ENCODE data around the gene DDX39B. TPM values are rescaled to one million over a fixed set of nuclear protein-coding genes. Genes with fewer than 3 reads are reported as not detected.
"Not testable (repeated sequence)": the region's sequence is repeated elsewhere in the genome, so short reads cannot be mapped to it uniquely, and the experiment has no call there.

Gene DDX39B
- total RNA-seq, 1 donor from 2014 or later = 265 TPM

GRCh38 chr6:31525932-31526591, 15.7 kb downstream of the DDX39B start:
- no peak for TF ChIP-seq CTCF (IDR thresholded peaks at IDR 0.05)
- peak overlapping the region; percentile 11 for H3K27ac ChIP-seq

GRCh38 chr6:31525553-31525931, 16.3 kb downstream of the DDX39B start:
- Histone ChIP-seq H3K9me3 (no peaks in the 10 kb centered on the region), H3K4me3 (no peak overlapping the region), H3K4me1 (no peaks in the 10 kb centered on the region), H3K27ac (peak overlapping the region; percentile 11), H3K27me3 (ENCODE audit: low read depth) (no peaks in the 10 kb centered on the region), H3K36me3 (peaks cover 12% of the 10 kb centered on the region)
- TF ChIP-seq CTCF (IDR thresholded peaks at IDR 0.05) = no peak
- intact Hi-C loops (cut with DNase I) = no loop called here
- ATAC-seq (no peak), DNase-seq (no peak)

More at GRCh38 chr6:31525932-31526591, 15.7 kb downstream of the DDX39B start:
- ATAC-seq (peak; percentile 28 to 34), DNase-seq (no peak)
- Histone ChIP-seq H3K4me1 (no peaks in the 10 kb centered on the region), H3K27me3 (ENCODE audit: low read depth) (no peaks in the 10 kb centered on the region), H3K4me3 (no peak overlapping the region), H3K9me3 (no peaks in the 10 kb centered on the region), H3K36me3 (peaks cover 17% of the 10 kb centered on the region)
- intact Hi-C loops (cut with DNase I) = no loop called here

GRCh38 chr6:31521835-31522234, 20.0 kb downstream of the DDX39B start:
- intact Hi-C loops (cut with DNase I) = no loop called here
- no peaks in the 10 kb centered on the region for H3K9me3 ChIP-seq
- no peak overlapping the region for H3K27ac ChIP-seq
- TF ChIP-seq CTCF (IDR thresholded peaks at IDR 0.05) = no peak
- no peaks in the 10 kb centered on the region for H3K36me3 ChIP-seq
- DNase-seq (no peak), ATAC-seq (no peak)
- no peaks in the 10 kb centered on the region for H3K27me3 ChIP-seq (ENCODE audit: low read depth)
- H3K4me1 ChIP-seq = no peaks in the 10 kb centered on the region
- H3K4me3 ChIP-seq = no peak overlapping the region

- DNase-seq = no peak
- H3K4me1 ChIP-seq = no peaks in the 10 kb centered on the region
- H3K36me3 ChIP-seq = peaks cover 15% of the 10 kb centered on the region
- H3K27me3 ChIP-seq (ENCODE audit: low read depth) = no peaks in the 10 kb centered on the region
- no peak overlapping the region for H3K27ac ChIP-seq
- intact Hi-C loops (cut with DNase I) = no loop called here
- H3K9me3 ChIP-seq = no peaks in the 10 kb centered on the region
- TF ChIP-seq CTCF (IDR thresholded peaks at IDR 0.05) = no peak
- no peak for ATAC-seq
- no peak overlapping the region for H3K4me3 ChIP-seq
Observed at GRCh38 chr6:31513456-31514165, 28.2 kb downstream of the DDX39B start.

GRCh38 chr6:31510007-31510406, 31.8 kb downstream of the DDX39B start:
- Histone ChIP-seq H3K27ac (no peak overlapping the region), H3K27me3 (ENCODE audit: low read depth) (no peaks in the 10 kb centered on the region), H3K36me3 (peaks cover 44% of the 10 kb centered on the region), H3K4me1 (no peaks in the 10 kb centered on the region), H3K4me3 (no peak overlapping the region), H3K9me3 (no peaks in the 10 kb centered on the region)
- intact Hi-C loops (cut with DNase I) = no loop called here
- no peak for TF ChIP-seq CTCF (IDR thresholded peaks at IDR 0.05)
- DNase-seq (no peak), ATAC-seq (no peak)

- peak in 1 of 2 donors; percentile 34 for ATAC-seq
- intact Hi-C loops (cut with DNase I) = not testable (repeated sequence)
Observed at GRCh38 chr6:31509036-31509435, 32.8 kb downstream of the DDX39B start.

More at GRCh38 chr6:31509036-31509435, 32.8 kb downstream of the DDX39B start:
- H3K27me3 ChIP-seq (ENCODE audit: low read depth); H3K9me3 ChIP-seq; H3K27ac ChIP-seq; DNase-seq; H3K4me1 ChIP-seq; H3K4me3 ChIP-seq: not testable (repeated sequence)
- H3K36me3 ChIP-seq = peaks cover 44% of the 10 kb centered on the region

Data from lower lobe of right lung (tissue), 2 donors.